Hepatocyte (in vitro differentiated cells): ENCODE data around the gene WNK2. TPM values are rescaled to one million over a fixed set of nuclear protein-coding genes. Genes with fewer than 3 reads are reported as not detected.

Source experiments
- DNase-seq: peaks from one replicate; pipeline ENCODE4 v3.0.0-alpha.2; 2016; ENCODE audit warnings: low spot score
- H2AFZ ChIP-seq: fragments of 200-600 bp; sonication (generic); 2 replicates; pipeline ENCODE4 v1.6.0; 2016; ENCODE audit warnings: antibody characterized with exemption, mild to moderate bottlenecking
- H3K27ac ChIP-seq: fragments of 200-600 bp; sonication (generic); 2 replicates; pipeline ENCODE4 v1.5.1; 2016; ENCODE audit warnings: mild to moderate bottlenecking
- H3K27me3 ChIP-seq: fragments of 200-600 bp; sonication (generic); 2 replicates; pipeline ENCODE4 v1.6.1; 2016
- H3K36me3 ChIP-seq: fragments of 200-600 bp; sonication (generic); replicated peaks from 2 replicates; pipeline ENCODE4 v1.5.1; 2016; ENCODE audit warnings: low read depth; ENCODE audit not compliant: insufficient read depth
- H3K4me1 ChIP-seq: fragments of 200-600 bp; sonication (generic); 2 replicates; pipeline ENCODE4 v1.5.1; 2016; ENCODE audit warnings: mild to moderate bottlenecking, moderate library complexity; ENCODE audit not compliant: insufficient read depth
- H3K4me2 ChIP-seq: fragments of 200-600 bp; sonication (generic); 2 replicates; pipeline ENCODE4 v1.6.0; 2016
- H3K4me3 ChIP-seq: fragments of 200-600 bp; sonication (generic); 2 replicates; pipeline ENCODE4 v1.5.1; 2016; ENCODE audit warnings: mild to moderate bottlenecking
- H3K79me2 ChIP-seq: fragments of 200-600 bp; sonication (generic); 2 replicates; pipeline ENCODE4 v1.6.0; 2017; ENCODE audit warnings: mild to moderate bottlenecking
- H3K9me2 ChIP-seq: fragments of 200-600 bp; sonication (generic); replicated peaks from 2 replicates; pipeline ENCODE4 v1.6.0; 2017; ENCODE audit warnings: mild to moderate bottlenecking; ENCODE audit not compliant: insufficient read depth
- H3K9me3 ChIP-seq: fragments of 200-600 bp; sonication (generic); 2 replicates; pipeline ENCODE4 v1.5.1; 2016; ENCODE audit warnings: low read depth, mild to moderate bottlenecking
- H4K20me1 ChIP-seq: fragments of 200-600 bp; sonication (generic); 2 replicates; pipeline ENCODE4 v1.6.0; 2016; ENCODE audit warnings: mild to moderate bottlenecking; ENCODE audit not compliant: insufficient read depth, poor library complexity, severe bottlenecking
- CTCF ChIP-seq: fragments of 200-600 bp; sonication (generic); IDR thresholded peaks from 2 replicates; pipeline ENCODE4 v1.5.1; 2016; ENCODE audit warnings: antibody characterized with exemption, mild to moderate bottlenecking; ENCODE audit not compliant: poor library complexity
- EZH2 ChIP-seq: fragments of 200-600 bp; sonication (generic); IDR thresholded peaks from 2 replicates; pipeline ENCODE4 v1.6.1; 2016; ENCODE audit warnings: antibody characterized with exemption, mild to moderate bottlenecking, borderline replicate concordance
- EZH2phosphoT487 ChIP-seq: fragments of 200-600 bp; sonication (generic); IDR thresholded peaks from one replicate; pipeline ENCODE4 v1.6.1; 2018; ENCODE audit warnings: antibody characterized with exemption, mild to moderate bottlenecking, low read depth, moderate library complexity; ENCODE audit not compliant: unreplicated experiment, severe bottlenecking
- WGBS: methylation state at CpG from one replicate; pipeline ENCODE4 v1.1.6; 2016; ENCODE audit warnings: low lambda C conversion rate; ENCODE audit errors: missing lambda C conversion rate; 5-methylcytosine and 5-hydroxymethylcytosine counted together
- polyA plus RNA-seq: library from polyadenylated mRNA; unstranded; fragments of >200 nt; fragmentation: Nextera tagmentation; extraction: Ambion mirVana; gene quantifications from 2 replicates; pipeline ENCODE4 v1.2.1, GENCODE V29; 2016
- total RNA-seq: library from RNA; depleted of rRNA; stranded (reverse); fragments of >200 nt; gene quantifications from 2 replicates; pipeline ENCODE4 v1.2.3, GENCODE V29; 2014

WNK2 gene
- total and polyA plus RNA-seq, 2 experiments from 2014 or later: 8.9 to 13.5 TPM

GRCh38 chr9:93210974-93211653 lies 27.2 kb downstream of the WNK2 start:
- Histone ChIP-seq H3K9me3 (no peaks in the 10 kb centered on the region), H3K27ac (no peak overlapping the region), H3K36me3 (no peaks in the 10 kb centered on the region), H3K79me2 (no peaks in the 10 kb centered on the region), H3K27me3 (no peaks in the 10 kb centered on the region), H3K9me2 (no peaks in the 10 kb centered on the region), H4K20me1 (no peaks in the 10 kb centered on the region), H3K4me3 (no peak overlapping the region), H3K4me1 (peaks cover 21% of the 10 kb centered on the region), H3K4me2 (no peak overlapping the region), H2AFZ (no peak overlapping the region)
- TF ChIP-seq EZH2: no peak
- no peak for TF ChIP-seq EZH2phosphoT487
- TF ChIP-seq CTCF: no peak
- no peak for DNase-seq

- WGBS: 93% methylated on average over 3 of the region's 3 CpGs
- Histone ChIP-seq H3K9me2 (no peaks in the 10 kb centered on the region), H3K4me1 (peaks cover 21% of the 10 kb centered on the region), H3K4me2 (no peak overlapping the region), H3K36me3 (no peaks in the 10 kb centered on the region), H3K79me2 (no peaks in the 10 kb centered on the region), H3K27me3 (no peaks in the 10 kb centered on the region), H3K27ac (no peak overlapping the region), H3K9me3 (no peaks in the 10 kb centered on the region), H2AFZ (no peak overlapping the region), H4K20me1 (no peaks in the 10 kb centered on the region), H3K4me3 (no peak overlapping the region)
- no peak for DNase-seq
- TF ChIP-seq EZH2phosphoT487 (no peak), CTCF (no peak), EZH2 (no peak)
Observed at GRCh38 chr9:93211654-93212001, 27.7 kb downstream of the WNK2 start.

- Histone ChIP-seq H3K4me1 (peaks cover 21% of the 10 kb centered on the region), H3K36me3 (no peaks in the 10 kb centered on the region), H4K20me1 (no peaks in the 10 kb centered on the region), H3K9me2 (no peaks in the 10 kb centered on the region), H3K27ac (no peak overlapping the region), H3K4me2 (no peak overlapping the region), H3K79me2 (no peaks in the 10 kb centered on the region), H3K27me3 (no peaks in the 10 kb centered on the region), H2AFZ (no peak overlapping the region), H3K4me3 (no peak overlapping the region), H3K9me3 (no peaks in the 10 kb centered on the region)
- no peak for DNase-seq
- TF ChIP-seq EZH2 (no peak), CTCF (no peak), EZH2phosphoT487 (no peak)
- WGBS: 79% methylated on average over 5 of the region's 5 CpGs
Observed at GRCh38 chr9:93212409-93212808, 28.5 kb downstream of the WNK2 start.

- TF ChIP-seq EZH2phosphoT487 (no peak), CTCF (no peak), EZH2 (no peak)
- Histone ChIP-seq H3K27ac (no peak overlapping the region), H3K27me3 (no peaks in the 10 kb centered on the region), H3K4me1 (no peaks in the 10 kb centered on the region), H3K36me3 (no peaks in the 10 kb centered on the region), H3K4me2 (no peak overlapping the region), H3K9me2 (no peaks in the 10 kb centered on the region), H3K79me2 (no peaks in the 10 kb centered on the region), H3K4me3 (no peak overlapping the region), H4K20me1 (no peaks in the 10 kb centered on the region), H2AFZ (no peak overlapping the region), H3K9me3 (no peaks in the 10 kb centered on the region)
- WGBS: 67% methylated on average over 1 of the region's 1 CpG
- DNase-seq: no peak
Observed at GRCh38 chr9:93216073-93216365, 32.1 kb downstream of the WNK2 start.
